SK-N-SH (cell line): ENCODE results near the gene WDR7.

Experiments
- CTCF ChIP-seq: fragments of 200-600 bp; sonication (generic); IDR thresholded peaks from 2 replicates; pipeline ENCODE4 v1.6.1; 2017; ENCODE audit warnings: antibody characterized with exemption, mild to moderate bottlenecking, moderate library complexity
- EZH2phosphoT487 ChIP-seq: fragments of 200-600 bp; sonication (generic); IDR thresholded peaks from 2 replicates; pipeline ENCODE4 v1.6.1; 2017; ENCODE audit warnings: low read depth, mixed run types, mild to moderate bottlenecking, antibody characterized with exemption, moderate library complexity, borderline replicate concordance
- JUND ChIP-seq: IDR thresholded peaks from 2 replicates; pipeline ENCODE4 v1.4.0; 2012
- POLR2AphosphoS5 ChIP-seq: IDR thresholded peaks from 2 replicates; pipeline ENCODE4 v1.6.1; 2012; ENCODE audit warnings: low read depth, low read length
- RAD21 ChIP-seq: IDR thresholded peaks from 2 replicates; pipeline ENCODE4 v1.6.1; 2012; ENCODE audit warnings: mild to moderate bottlenecking, low read length
- TEAD4 ChIP-seq: IDR thresholded peaks from 2 replicates; pipeline ENCODE4 v1.4.0; 2012; ENCODE audit warnings: mild to moderate bottlenecking, borderline replicate concordance; ENCODE audit not compliant: insufficient read depth
- USF1 ChIP-seq: IDR thresholded peaks from 2 replicates; pipeline ENCODE4 v1.4.0; 2012; ENCODE audit warnings: low read depth, borderline replicate concordance
- ZBTB33 ChIP-seq: IDR thresholded peaks from 2 replicates; pipeline ENCODE4 v1.4.0; 2012; ENCODE audit warnings: low read depth, borderline replicate concordance

- TF ChIP-seq TEAD4, result no peak
- TF ChIP-seq RAD21, result no peak
- no peak for TF ChIP-seq USF1
- no peak for TF ChIP-seq EZH2phosphoT487
- TF ChIP-seq CTCF, result no peak
- TF ChIP-seq ZBTB33, result no peak
- no peak for TF ChIP-seq JUND
- TF ChIP-seq POLR2AphosphoS5, result no peak
These were observed 200.6 kb downstream of the WDR7 start for GRCh38 chr18:56851774-56852173.
